GM21515 (cell line): ENCODE data around the gene PLCXD1.
"Not testable (repeated sequence)": the region's sequence is repeated elsewhere in the genome, so short reads cannot be mapped to it uniquely, and the experiment has no call there.

ENCODE experiments used
- ATAC-seq: cut with Tn5 transposase; IDR thresholded peaks from one replicate; pipeline ENCODE4 v1.9.1; 2021; ENCODE audit not compliant: unreplicated experiment

PLCXD1 gene

DNA sequence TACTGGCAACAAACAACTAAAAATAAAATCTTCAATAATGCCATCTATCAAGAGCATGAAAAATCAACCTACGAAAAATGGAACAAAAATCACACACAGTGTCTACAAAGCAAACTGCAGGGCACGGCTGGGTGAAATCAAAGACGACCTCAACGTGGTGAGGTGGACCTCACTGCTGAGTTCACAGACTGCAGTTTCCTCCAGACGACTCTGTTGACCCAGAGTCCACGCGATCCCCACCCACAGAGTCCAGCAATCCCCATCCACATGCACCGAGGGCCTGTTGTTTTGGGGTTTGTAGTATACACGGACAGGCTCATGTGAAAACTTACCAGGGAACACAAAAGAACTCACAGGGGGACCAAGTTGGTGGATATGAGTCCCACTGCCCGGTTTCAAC lies 68.5 kb downstream of the PLCXD1 start:
- ATAC-seq = no peak

- ATAC-seq = no peak
These were observed 69.0 kb downstream of the PLCXD1 start for GRCh38 chrX:350148-350533.

DNA sequence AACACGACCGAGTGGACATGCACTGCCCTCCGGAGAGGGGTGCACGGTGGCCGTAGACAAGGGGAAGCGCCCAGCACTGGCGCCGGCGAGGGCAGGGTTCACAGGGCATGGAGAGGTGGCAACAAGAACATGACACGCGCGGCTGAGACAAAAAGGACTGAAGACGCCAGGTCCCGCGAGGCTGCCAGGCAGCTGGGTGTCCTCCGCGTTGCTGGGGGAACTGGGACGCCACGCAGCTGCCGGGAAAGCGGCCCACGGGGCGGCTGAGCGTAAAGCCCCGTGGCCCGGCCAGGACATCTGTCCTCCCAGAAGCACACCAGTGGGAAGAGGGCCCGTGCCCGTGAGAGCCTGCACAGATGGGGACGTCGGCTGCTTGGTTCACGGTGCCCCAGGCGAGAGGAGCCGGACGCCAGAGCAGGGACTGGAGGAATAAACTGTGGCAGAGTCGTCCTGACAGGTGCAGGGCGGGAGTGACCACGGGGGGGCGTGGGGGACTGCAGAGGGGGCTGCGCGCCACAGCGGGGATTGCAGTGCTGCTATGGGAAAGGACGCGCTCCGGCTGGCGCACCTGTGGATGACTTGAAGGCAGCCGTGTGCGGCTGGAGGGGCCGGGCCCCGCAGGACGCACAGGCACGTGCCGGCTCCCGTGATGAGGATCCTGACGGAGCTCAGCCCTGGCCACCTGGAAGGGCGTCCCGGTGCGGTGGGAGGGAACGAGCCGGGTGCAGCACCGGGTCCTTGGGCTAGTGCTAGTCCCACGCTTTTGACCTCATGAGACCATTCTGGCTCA lies 69.5 kb downstream of the PLCXD1 start:
- no peak for ATAC-seq

- not testable (repeated sequence) for ATAC-seq
These were observed 70.1 kb downstream of the PLCXD1 start for GRCh38 chrX:351324-351641.

DNA sequence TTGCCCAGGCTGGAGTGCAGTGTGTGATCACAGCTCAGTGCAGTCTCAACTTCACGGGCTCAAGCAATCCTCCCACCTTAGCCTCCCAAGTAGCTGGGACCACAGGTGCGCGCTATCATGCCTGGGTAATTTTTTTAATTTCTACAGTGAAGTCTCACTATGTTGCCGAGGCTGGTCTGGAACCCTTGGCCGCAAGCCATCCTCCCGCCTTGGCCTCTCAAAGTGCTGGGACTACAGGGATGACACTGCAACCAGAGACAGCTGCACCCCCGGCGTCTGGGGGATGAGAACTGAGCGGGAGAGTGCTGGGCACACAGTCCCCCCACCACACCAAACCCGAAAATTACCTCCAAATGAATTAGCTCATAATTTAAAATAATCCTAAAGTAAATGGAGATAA lies 70.6 kb downstream of the PLCXD1 start:
- no peak for ATAC-seq

DNA sequence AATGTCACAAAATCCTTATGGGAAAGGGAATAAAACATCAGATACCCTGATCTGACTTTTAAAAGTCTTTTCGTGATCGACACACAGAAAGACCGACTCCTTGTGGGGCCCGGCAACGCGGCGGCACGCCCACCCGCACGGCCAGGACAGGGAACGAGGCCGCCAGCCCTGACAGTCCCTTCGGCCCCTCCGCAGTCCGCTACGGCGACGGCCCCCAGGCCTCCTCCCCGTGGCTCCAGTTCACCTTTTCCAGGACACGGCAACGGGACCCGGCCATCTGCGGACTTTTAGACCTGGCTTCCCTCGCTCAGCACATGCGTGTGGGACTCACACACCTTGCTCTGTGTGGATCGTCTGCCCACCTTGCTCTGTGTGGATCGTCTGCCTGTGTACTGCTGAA lies 71.0 kb downstream of the PLCXD1 start:
- no peak for ATAC-seq

DNA sequence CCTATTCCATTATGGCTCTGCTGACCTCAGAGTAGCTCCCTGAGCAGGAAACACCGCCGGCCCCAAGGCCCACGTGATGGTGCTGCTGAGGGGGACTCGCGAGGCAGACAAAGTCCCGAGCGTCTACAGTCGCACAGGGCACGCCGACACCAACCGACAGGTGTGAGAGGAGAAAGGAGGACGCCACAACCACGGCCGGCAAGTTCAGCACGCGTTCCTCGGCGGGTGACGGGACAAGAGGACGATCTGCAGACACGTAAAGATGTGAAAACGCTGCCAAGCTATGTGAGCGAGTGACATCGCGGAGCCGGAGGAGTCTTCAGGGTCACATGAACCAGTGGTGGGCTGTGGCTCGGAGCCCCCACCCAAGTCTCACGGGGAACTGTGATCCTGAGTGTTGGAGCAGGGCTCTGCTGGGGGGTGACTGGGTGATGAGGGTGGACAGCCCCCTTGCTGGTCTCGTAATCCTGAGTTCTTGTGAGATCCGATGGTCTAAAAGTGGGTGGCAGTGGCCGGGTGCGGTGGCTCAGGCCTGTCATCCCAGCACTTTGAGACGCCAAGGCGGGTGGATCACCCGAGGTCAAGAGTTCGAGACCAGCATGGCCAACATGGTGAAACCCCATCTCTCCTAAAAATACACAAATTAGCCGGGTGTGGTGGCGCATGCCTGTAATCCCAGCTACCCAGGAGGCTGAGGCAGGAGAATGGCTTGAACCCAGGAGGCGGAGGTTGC lies 71.6 kb downstream of the PLCXD1 start:
- ATAC-seq = no peak
